Thoracic aorta (tissue), 2 donors: ENCODE measurements around the gene NAA20. TPM values are rescaled to one million over a fixed set of nuclear protein-coding genes. Genes with fewer than 3 reads are reported as not detected.
A peak's percentile ranks its signal among the peaks of the same experiment; 100 is the strongest.

Experiments
- ATAC-seq: fragments of 150-250 bp; one replicate; pipeline ENCODE4 v1.8.0; 2017; ENCODE audit warnings: low read depth; ENCODE audit not compliant: insufficient number of reproducible peaks, low FRiP score
- DNase-seq: peaks from one replicate; pipeline ENCODE4 v3.0.0-alpha.2; 2020; ENCODE audit warnings: low spot score
- H3K27ac ChIP-seq, 2 donors: fragments of 200-600 bp; sonication (generic); 1 replicate in 1 of 2; 2 replicates in 1 of 2; pipeline ENCODE4 v1.5.1; 2016; ENCODE audit warnings: mild to moderate bottlenecking in 2 of 2, moderate library complexity in 2 of 2
- H3K27me3 ChIP-seq: fragments of 200-600 bp; sonication (generic); replicated peaks from 2 replicates; pipeline ENCODE4 v1.6.0; 2016; ENCODE audit warnings: mild to moderate bottlenecking; ENCODE audit not compliant: insufficient read depth
- H3K36me3 ChIP-seq: fragments of 200-600 bp; sonication (generic); one replicate; pipeline ENCODE4 v1.5.1; 2016
- H3K4me1 ChIP-seq, 2 donors: fragments of 200-600 bp; sonication (generic); 1 replicate in 1 of 2; 2 replicates in 1 of 2; pipeline versions ENCODE4 v1.5.1 to v1.6.0; 2016; ENCODE audit warnings: low read depth in 2 of 2, mild to moderate bottlenecking in 1 of 2; ENCODE audit not compliant: control insufficient read depth in 1 of 2
- H3K4me3 ChIP-seq: fragments of 200-600 bp; sonication (generic); 2 replicates; pipeline ENCODE4 v1.5.1; 2016; ENCODE audit warnings: mild to moderate bottlenecking
- H3K9me3 ChIP-seq: fragments of 200-600 bp; sonication (generic); 2 replicates; pipeline ENCODE4 v1.5.1; 2016
- total RNA-seq, 2 donors: library from RNA; depleted of rRNA; stranded (reverse); fragments of >200 nt; gene quantifications; one replicate each; pipeline versions ENCODE4 v1.1.0 to v1.2.3, GENCODE V29; 2016
- TF ChIP-seq, protein P1 (sequence below): fragments of 200-600 bp; sonication (generic); IDR thresholded peaks from one replicate; pipeline ENCODE4 v1.5.1; 2019; ENCODE audit warnings: antibody characterized with exemption

NAA20 gene
- total RNA-seq, 2 donors from 2014 or later, result 14.6 to 16.9 TPM

DNA sequence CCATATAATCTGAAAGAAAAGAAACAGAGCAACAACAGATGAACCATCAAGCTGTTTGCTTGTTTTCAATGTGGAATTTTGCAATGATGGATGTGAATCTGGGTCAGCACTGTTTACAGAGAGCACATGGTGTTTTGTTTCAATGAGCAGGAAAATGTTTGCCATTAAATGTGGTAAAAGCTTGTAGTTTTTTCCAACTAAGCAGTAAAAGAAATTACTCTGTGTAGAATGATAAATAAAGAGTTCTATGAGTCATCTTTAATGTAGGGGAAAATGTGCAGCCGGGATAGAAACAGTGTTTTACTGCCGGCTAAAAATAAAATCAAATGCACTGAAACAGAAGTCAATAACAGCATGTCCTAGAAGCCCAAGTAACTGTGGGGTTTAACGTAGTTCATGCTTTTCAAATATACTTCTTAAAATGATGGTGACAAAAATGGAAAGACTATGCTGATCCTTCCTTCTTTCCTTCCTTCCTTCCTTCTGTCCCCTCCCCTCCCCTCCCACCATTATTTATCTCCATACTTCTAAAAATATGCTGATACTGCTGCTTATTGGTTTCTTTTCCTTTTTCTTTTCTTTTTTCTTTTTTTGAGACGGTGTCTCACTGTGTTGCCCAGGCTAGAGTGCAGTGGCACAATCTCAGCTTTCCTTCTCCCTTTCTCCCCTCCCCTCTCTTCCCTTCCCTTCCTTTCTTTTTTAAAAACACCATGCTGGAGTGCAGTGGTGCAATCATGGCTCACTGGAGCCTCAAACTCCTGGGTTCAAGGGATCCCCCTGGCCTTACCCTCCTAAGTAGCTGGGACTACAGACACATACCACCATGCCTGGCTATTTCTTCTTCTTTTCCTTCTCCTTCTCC is 6.3 kb upstream of the NAA20 start:
- TF ChIP-seq, protein P1, sequence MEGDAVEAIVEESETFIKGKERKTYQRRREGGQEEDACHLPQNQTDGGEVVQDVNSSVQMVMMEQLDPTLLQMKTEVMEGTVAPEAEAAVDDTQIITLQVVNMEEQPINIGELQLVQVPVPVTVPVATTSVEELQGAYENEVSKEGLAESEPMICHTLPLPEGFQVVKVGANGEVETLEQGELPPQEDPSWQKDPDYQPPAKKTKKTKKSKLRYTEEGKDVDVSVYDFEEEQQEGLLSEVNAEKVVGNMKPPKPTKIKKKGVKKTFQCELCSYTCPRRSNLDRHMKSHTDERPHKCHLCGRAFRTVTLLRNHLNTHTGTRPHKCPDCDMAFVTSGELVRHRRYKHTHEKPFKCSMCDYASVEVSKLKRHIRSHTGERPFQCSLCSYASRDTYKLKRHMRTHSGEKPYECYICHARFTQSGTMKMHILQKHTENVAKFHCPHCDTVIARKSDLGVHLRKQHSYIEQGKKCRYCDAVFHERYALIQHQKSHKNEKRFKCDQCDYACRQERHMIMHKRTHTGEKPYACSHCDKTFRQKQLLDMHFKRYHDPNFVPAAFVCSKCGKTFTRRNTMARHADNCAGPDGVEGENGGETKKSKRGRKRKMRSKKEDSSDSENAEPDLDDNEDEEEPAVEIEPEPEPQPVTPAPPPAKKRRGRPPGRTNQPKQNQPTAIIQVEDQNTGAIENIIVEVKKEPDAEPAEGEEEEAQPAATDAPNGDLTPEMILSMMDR, result no peak
- DNase-seq (no peak), ATAC-seq (no peak)
- Histone ChIP-seq H3K27ac (peak overlapping the region; percentile 45 to 52), H3K4me3 (peak overlapping the region; percentile 59), H3K27me3 (no peaks in the 10 kb centered on the region), H3K9me3 (no peaks in the 10 kb centered on the region), H3K4me1 (peaks cover 19 to 23% of the 10 kb centered on the region in 2 donors), H3K36me3 (no peaks in the 10 kb centered on the region)

DNA sequence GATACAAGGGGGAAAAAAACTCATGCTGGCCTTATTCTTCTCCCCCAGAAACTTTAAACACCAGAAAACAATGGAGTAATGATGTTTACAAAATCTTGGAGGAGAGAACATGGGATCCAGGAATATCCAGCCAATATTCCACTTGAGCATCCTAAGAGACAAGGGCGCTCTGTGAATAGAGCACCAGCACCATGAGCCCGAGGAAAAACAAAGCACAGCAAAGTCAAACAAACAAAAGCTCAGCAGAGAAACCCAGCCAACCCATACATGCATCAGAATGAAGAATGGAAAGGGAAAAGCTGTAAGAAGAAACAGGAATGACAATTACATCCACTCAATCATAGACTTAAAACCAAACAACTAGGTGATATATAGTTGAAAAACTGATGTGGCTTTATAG is 4.6 kb upstream of the NAA20 start:
- Histone ChIP-seq H3K4me1 (peaks cover 19 to 28% of the 10 kb centered on the region in 2 donors), H3K9me3 (no peaks in the 10 kb centered on the region), H3K4me3 (no peak overlapping the region), H3K27me3 (no peaks in the 10 kb centered on the region), H3K27ac (no peak overlapping the region), H3K36me3 (no peaks in the 10 kb centered on the region)
- TF ChIP-seq, protein P1, result no peak
- DNase-seq, result no peak
- no peak for ATAC-seq

DNA sequence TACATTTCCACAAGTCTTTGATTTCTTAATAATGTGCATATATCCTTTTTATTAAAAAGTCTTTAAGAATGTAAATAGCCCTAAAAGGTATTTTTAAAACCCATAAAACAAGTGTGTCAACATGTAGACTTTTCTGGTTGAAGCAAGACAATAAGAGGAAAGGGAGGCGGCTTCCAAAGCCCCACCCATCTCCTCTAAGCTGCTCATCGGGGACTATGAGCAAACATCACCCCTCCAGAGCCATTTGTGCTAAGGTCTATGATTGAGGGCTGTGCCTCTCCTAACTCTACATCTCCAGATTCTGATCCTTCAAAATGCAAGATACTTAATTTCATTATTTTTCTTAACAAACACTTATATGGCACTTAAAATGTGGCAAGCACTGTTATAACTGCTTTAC is 2.5 kb upstream of the NAA20 start:
- no peaks in the 10 kb centered on the region for H3K27me3 ChIP-seq
- ATAC-seq (no peak), DNase-seq (no peak)
- TF ChIP-seq, protein P1, result no peak
- no peaks in the 10 kb centered on the region for H3K9me3 ChIP-seq
- H3K27ac ChIP-seq, result no peak overlapping the region
- no peak overlapping the region for H3K4me3 ChIP-seq
- no peaks in the 10 kb centered on the region for H3K36me3 ChIP-seq
- H3K4me1 ChIP-seq, result peaks cover 28 to 39% of the 10 kb centered on the region in 2 donors

- H3K4me1 ChIP-seq, result peaks cover 10 to 21% of the 10 kb centered on the region in 2 donors
- DNase-seq, result no peak
- ATAC-seq, result no peak
- peak overlapping the region; percentile 92 for H3K4me3 ChIP-seq
- H3K36me3 ChIP-seq, result no peaks in the 10 kb centered on the region
- H3K27ac ChIP-seq, result peak overlapping the region; percentile 61 to 62
- TF ChIP-seq, protein P1, result no peak
- H3K9me3 ChIP-seq, result no peaks in the 10 kb centered on the region
- H3K27me3 ChIP-seq, result no peaks in the 10 kb centered on the region
Observed at GRCh38 chr20:20017844-20018185, 653 bp downstream of the NAA20 start.

DNA sequence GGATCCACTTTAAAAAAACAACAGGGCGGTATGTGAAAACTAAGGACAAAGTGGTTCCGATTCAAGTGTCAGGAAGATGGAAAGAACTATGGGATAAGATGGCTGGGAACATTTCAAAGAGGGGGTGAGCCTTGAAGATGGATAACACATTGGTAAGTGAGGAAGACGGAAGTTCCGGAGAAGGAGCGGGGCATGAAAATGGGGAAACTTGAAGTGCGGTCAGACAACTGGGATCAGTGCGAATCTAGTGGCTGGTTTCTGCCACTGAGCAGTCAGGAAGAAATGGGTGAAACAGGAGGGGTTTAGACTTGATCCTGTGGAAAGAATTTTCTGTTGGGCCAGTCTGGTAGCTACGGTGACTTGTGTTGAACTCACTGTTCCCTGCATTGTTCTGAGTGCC is 1.2 kb downstream of the NAA20 start:
- ATAC-seq, result no peak

More for the DNA sequence above, 1.2 kb downstream of the NAA20 start:
- DNase-seq, result no peak
- Histone ChIP-seq H3K27ac (no peak overlapping the region), H3K9me3 (no peaks in the 10 kb centered on the region), H3K36me3 (no peaks in the 10 kb centered on the region), H3K4me1 (peaks cover 10 to 21% of the 10 kb centered on the region in 2 donors), H3K4me3 (peak overlapping the region; percentile 92), H3K27me3 (no peaks in the 10 kb centered on the region)
- TF ChIP-seq, protein P1, result no peak
